Activated naive CD4-positive, alpha-beta T cell treated with anti-CD3 and anti-CD28 coated beads for 36 hours (primary cell): ENCODE results near the gene GALNT17. TPM values are rescaled to one million over a fixed set of nuclear protein-coding genes. Genes with fewer than 3 reads are reported as not detected.

Experiments
- CTCF ChIA-PET: fragments of 350-600 bp; sonication (Branson Sonifier 250); formaldehyde crosslinking; loops from one replicate; lab custom pipeline; 2021; ENCODE audit warnings: antibody characterized with exemption; lab: Charles Lee
- DNase-seq: peaks from one replicate; pipeline ENCODE4 v3.0.0-alpha.2; 2020
- H3K27ac Mint-ChIP-seq: one replicate; pipeline ENCODE4 v1.8.0; 2021; ENCODE audit warnings: mild to moderate bottlenecking, mixed read lengths
- H3K27me3 Mint-ChIP-seq: one replicate; pipeline ENCODE4 v1.8.0; 2021; ENCODE audit warnings: low read depth, mixed read lengths
- H3K36me3 Mint-ChIP-seq: one replicate; pipeline ENCODE4 v1.8.0; 2021; ENCODE audit warnings: low read depth, mixed read lengths
- H3K4me1 Mint-ChIP-seq: one replicate; pipeline ENCODE4 v1.8.0; 2021; ENCODE audit warnings: low read depth, mixed read lengths
- H3K4me3 Mint-ChIP-seq: one replicate; pipeline ENCODE4 v1.8.0; 2021; ENCODE audit warnings: mild to moderate bottlenecking, moderate library complexity, mixed read lengths
- H3K9me3 Mint-ChIP-seq: one replicate; pipeline ENCODE4 v1.8.0; 2021; ENCODE audit warnings: mixed read lengths
- intact Hi-C: fragments of 100-400 bp; cut with micrococcal nuclease; formaldehyde crosslinking; loops from one replicate; pipeline ENCODE4 v1.15.1; 2023
- total RNA-seq, 2 experiments: library from RNA; stranded (reverse); gene quantifications; one replicate each; pipeline ENCODE4 v1.2.3, GENCODE V29; 2021

Gene GALNT17
- total RNA-seq, 2 experiments from 2014 or later: not detected

GRCh38 chr7:71442492-71443190 is 310.7 kb downstream of the GALNT17 start:
- DNase-seq: no peak
- H3K4me3 Mint-ChIP-seq: no peak overlapping the region
- no peaks in the 10 kb centered on the region for H3K36me3 Mint-ChIP-seq
- peaks cover 12% of the 10 kb centered on the region for H3K9me3 Mint-ChIP-seq
- CTCF ChIA-PET: interaction anchor here (0.6 kb wide), 1 partner anchor 1493 kb away, joined by 3 read pairs; no protein-coding TSS in a partner anchor
- intact Hi-C loops: no loop called here
- no peak overlapping the region for H3K27ac Mint-ChIP-seq
- H3K27me3 Mint-ChIP-seq: no peaks in the 10 kb centered on the region
- no peaks in the 10 kb centered on the region for H3K4me1 Mint-ChIP-seq

GRCh38 chr7:71443191-71443530 is 311.2 kb downstream of the GALNT17 start:
- Mint-ChIP-seq H3K27ac (no peak overlapping the region), H3K4me3 (no peak overlapping the region), H3K4me1 (no peaks in the 10 kb centered on the region), H3K36me3 (no peaks in the 10 kb centered on the region), H3K9me3 (peaks cover 12% of the 10 kb centered on the region), H3K27me3 (no peaks in the 10 kb centered on the region)
- CTCF ChIA-PET: no interaction called here
- DNase-seq: no peak
- intact Hi-C loops: no loop called here

DNA sequence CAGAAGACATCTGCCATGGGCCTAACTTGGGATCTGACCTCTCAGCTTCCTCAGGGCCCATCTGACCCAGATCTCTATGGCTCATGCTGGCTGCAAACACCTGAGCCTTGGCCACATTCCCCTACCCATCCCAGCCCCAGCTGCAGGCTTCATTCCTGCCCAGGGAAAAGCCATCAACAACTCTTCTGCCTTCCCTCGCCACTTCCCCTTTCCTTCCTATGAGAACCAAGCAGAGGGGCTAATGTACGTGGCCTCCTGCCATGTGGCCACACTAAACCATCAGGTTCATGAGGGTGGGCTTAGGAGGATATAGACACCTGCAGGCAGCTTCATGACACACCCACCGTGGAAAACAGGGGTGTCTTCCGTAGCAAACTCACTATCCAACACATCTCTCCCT is 312.2 kb downstream of the GALNT17 start:
- no peaks in the 10 kb centered on the region for H3K4me1 Mint-ChIP-seq
- intact Hi-C loops: no loop called here
- no peak overlapping the region for H3K27ac Mint-ChIP-seq
- CTCF ChIA-PET: no interaction called here
- H3K4me3 Mint-ChIP-seq: no peak overlapping the region
- H3K27me3 Mint-ChIP-seq: no peaks in the 10 kb centered on the region
- no peaks in the 10 kb centered on the region for H3K36me3 Mint-ChIP-seq
- no peak for DNase-seq
- H3K9me3 Mint-ChIP-seq: peaks cover 12% of the 10 kb centered on the region

- Mint-ChIP-seq H3K4me1 (no peaks in the 10 kb centered on the region), H3K27ac (no peak overlapping the region), H3K4me3 (no peak overlapping the region), H3K27me3 (no peaks in the 10 kb centered on the region), H3K36me3 (no peaks in the 10 kb centered on the region), H3K9me3 (peaks cover 2% of the 10 kb centered on the region)
- intact Hi-C loops: no loop called here
- no peak for DNase-seq
- CTCF ChIA-PET: no interaction called here
Measured at GRCh38 chr7:71453630-71454029, 321.7 kb downstream of the GALNT17 start.

GRCh38 chr7:71454981-71455380 is 323.0 kb downstream of the GALNT17 start:
- Mint-ChIP-seq H3K36me3 (no peaks in the 10 kb centered on the region), H3K27ac (no peak overlapping the region), H3K4me3 (no peak overlapping the region), H3K9me3 (peaks cover 2% of the 10 kb centered on the region), H3K27me3 (no peaks in the 10 kb centered on the region), H3K4me1 (no peaks in the 10 kb centered on the region)
- intact Hi-C loops: no loop called here
- no peak for DNase-seq
- CTCF ChIA-PET: interaction anchor here (0.6 kb wide), 1 partner anchor 24 kb away, joined by 5 read pairs; no protein-coding TSS in a partner anchor

DNA sequence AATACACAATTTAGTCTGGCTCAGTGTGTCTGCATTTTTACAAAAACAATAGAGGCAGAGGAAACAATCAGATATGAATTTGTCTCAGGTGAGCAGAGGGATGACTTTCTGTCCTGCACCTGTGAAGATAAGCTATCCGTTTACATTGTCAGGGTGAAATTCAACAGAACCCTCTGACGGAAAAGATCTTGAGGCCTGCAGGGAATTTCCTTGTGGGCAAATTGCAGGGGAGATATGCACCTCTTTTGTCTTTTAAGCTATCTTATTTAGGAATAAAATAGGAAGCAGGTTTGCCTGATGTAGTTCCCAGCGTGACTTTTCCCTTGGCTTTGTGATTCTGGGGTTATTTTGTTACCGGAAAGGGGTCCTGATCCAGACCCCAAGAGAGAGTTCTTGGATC is 325.1 kb downstream of the GALNT17 start:
- peaks cover 3% of the 10 kb centered on the region for H3K9me3 Mint-ChIP-seq
- CTCF ChIA-PET: no interaction called here
- no peaks in the 10 kb centered on the region for H3K4me1 Mint-ChIP-seq
- DNase-seq: no peak
- no peak overlapping the region for H3K27ac Mint-ChIP-seq
- H3K4me3 Mint-ChIP-seq: no peak overlapping the region
- intact Hi-C loops: no loop called here
- no peaks in the 10 kb centered on the region for H3K36me3 Mint-ChIP-seq
- no peaks in the 10 kb centered on the region for H3K27me3 Mint-ChIP-seq

DNA sequence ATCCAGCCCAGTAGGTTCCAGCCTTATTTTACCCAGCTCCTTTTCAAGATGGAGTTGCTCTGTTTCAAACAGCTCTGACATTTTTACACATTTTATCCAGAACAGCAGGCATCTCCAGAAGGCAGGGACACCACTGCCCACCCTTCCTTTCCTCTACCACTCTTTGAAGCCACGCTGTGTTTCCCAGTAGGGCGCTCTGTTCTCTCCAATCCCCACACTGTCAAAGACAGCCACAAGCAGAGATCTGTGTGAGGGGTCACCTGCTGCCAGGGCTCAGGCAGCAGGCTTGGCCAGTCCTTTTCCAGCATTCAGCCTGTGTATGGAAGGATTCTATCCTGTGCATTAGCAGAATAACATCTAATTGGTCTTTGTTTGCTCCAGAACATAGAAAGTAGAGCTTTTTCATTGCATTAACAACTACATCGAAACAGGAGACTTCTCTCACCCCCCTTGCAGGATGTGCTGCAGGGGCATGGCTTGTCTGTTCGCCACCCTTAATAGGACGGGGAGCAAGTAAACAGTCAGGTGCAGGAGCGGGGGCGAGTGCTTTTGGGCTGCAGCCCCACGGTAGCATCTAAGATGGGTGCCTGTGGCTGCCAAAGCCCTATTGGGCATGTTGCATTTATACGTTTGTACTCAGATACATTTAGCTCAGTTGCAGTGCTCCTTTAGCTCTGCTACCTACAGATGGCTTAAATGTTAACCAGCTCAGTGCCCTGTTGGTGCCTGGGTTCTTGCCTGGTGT is 326.1 kb downstream of the GALNT17 start:
- Mint-ChIP-seq H3K27me3 (no peaks in the 10 kb centered on the region), H3K9me3 (peaks cover 4% of the 10 kb centered on the region), H3K4me1 (no peaks in the 10 kb centered on the region), H3K4me3 (no peak overlapping the region), H3K36me3 (no peaks in the 10 kb centered on the region), H3K27ac (no peak overlapping the region)
- CTCF ChIA-PET: no interaction called here
- intact Hi-C loops: no loop called here
- no peak for DNase-seq

GRCh38 chr7:71459132-71459531 is 327.2 kb downstream of the GALNT17 start:
- Mint-ChIP-seq H3K4me3 (no peak overlapping the region), H3K27me3 (no peaks in the 10 kb centered on the region), H3K27ac (no peak overlapping the region), H3K4me1 (no peaks in the 10 kb centered on the region), H3K36me3 (no peaks in the 10 kb centered on the region), H3K9me3 (peaks cover 4% of the 10 kb centered on the region)
- DNase-seq: no peak
- CTCF ChIA-PET: no interaction called here
- intact Hi-C loops: no loop called here

DNA sequence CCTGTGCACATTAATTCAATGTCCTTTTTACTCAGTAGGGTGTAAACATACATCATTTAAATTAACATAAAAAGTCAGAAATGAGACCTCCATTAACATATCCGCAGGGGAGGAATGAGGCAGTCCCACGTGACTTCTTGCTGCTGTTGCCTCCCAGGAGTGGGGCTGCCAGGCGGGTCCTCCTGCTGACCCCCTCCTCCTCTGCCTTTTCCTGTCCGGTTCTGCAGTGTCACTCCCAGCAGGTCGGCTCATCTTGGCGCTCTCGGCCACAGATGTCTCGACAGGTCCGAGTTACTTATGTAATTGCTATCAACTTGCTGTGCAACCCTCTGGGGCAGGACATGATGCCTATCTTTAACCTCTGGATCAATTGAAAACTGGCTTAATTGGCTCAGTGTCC is 329.6 kb downstream of the GALNT17 start:
- Mint-ChIP-seq H3K27ac (no peak overlapping the region), H3K36me3 (no peaks in the 10 kb centered on the region), H3K27me3 (no peaks in the 10 kb centered on the region), H3K9me3 (peaks cover 4% of the 10 kb centered on the region), H3K4me1 (no peaks in the 10 kb centered on the region), H3K4me3 (no peak overlapping the region)
- no peak for DNase-seq
- intact Hi-C loops: no loop called here
- CTCF ChIA-PET: no interaction called here

- CTCF ChIA-PET: no interaction called here
- H3K4me1 Mint-ChIP-seq: no peaks in the 10 kb centered on the region
- no peak overlapping the region for H3K27ac Mint-ChIP-seq
- H3K4me3 Mint-ChIP-seq: no peak overlapping the region
- H3K27me3 Mint-ChIP-seq: no peaks in the 10 kb centered on the region
- no peaks in the 10 kb centered on the region for H3K36me3 Mint-ChIP-seq
- H3K9me3 Mint-ChIP-seq: peaks cover 2% of the 10 kb centered on the region
- intact Hi-C loops: no loop called here
- DNase-seq: no peak
Measured at GRCh38 chr7:71465741-71466189, 333.8 kb downstream of the GALNT17 start.

DNA sequence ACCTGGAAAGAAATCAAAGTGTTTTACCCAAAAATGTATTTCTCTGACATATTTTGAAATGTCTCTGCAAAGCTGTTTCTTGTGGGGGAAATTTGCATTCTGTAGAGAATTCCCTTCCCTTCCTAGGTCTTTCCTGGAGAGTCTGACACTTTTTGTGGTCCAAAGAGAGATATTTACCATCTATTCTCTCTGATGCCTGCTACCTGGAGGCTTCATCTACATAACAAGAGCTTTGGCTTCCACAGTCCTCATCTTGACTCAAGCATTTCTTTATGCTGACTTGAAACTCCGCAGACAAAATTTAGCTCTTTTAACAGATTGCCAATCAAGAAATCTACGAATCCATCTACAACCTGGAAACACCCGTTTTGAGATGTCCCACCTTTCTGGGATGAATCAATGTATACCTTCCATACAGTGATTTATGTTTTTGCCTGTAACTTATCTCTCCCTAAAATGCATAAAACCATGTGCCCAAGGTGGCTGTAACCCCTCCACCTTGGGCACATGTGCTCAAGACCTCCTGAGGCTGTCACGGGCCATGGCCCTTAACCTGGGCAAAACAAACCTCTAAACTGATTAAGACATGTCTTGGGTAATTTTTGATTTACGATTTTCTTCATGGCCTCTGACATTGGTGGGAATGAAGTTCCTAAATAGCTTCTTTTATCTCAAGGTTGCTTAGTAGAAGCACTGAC is 334.7 kb downstream of the GALNT17 start:
- H3K36me3 Mint-ChIP-seq: no peaks in the 10 kb centered on the region
- no peak overlapping the region for H3K4me3 Mint-ChIP-seq
- H3K27me3 Mint-ChIP-seq: no peaks in the 10 kb centered on the region
- CTCF ChIA-PET: no interaction called here
- intact Hi-C loops: no loop called here
- DNase-seq: no peak
- H3K27ac Mint-ChIP-seq: no peak overlapping the region
- H3K9me3 Mint-ChIP-seq: peaks cover 3% of the 10 kb centered on the region
- no peaks in the 10 kb centered on the region for H3K4me1 Mint-ChIP-seq

DNA sequence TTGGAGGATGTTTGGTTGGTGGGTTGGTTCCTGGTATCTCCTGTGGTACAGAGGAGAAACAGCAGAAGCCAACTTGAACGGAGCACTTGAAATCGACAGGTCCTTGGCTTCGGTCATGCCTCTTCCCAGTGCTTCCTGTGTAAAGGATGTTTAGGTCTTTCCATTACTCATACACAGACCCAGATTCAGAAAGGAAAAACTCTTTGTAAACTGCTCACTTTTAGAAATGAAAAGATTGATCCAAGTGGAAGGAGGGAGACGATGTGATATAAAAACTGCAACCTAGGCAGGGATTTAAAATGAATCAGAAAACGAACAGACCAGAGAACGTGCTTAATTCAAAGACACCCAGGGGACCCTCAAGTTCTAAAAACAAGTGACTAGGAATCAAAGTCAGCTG is 338.4 kb downstream of the GALNT17 start:
- no peaks in the 10 kb centered on the region for H3K27me3 Mint-ChIP-seq
- CTCF ChIA-PET: no interaction called here

More for the DNA sequence above, 338.4 kb downstream of the GALNT17 start:
- no peaks in the 10 kb centered on the region for H3K36me3 Mint-ChIP-seq
- intact Hi-C loops: no loop called here
- H3K27ac Mint-ChIP-seq: no peak overlapping the region
- DNase-seq: no peak
- H3K4me1 Mint-ChIP-seq: no peaks in the 10 kb centered on the region
- no peak overlapping the region for H3K4me3 Mint-ChIP-seq
- H3K9me3 Mint-ChIP-seq: peaks cover 1% of the 10 kb centered on the region
